Activated CD4-positive, alpha-beta memory T cell treated with anti-CD3 and anti-CD28 coated beads for 36 hours (primary cell): ENCODE measurements around the gene PDK2. TPM values are rescaled to one million over a fixed set of nuclear protein-coding genes. Genes with fewer than 3 reads are reported as not detected.

Experiments
- CTCF ChIA-PET: fragments of 350-600 bp; sonication (Branson Sonifier 250); formaldehyde crosslinking; loops from one replicate; lab custom pipeline; 2021; ENCODE audit warnings: antibody characterized with exemption, inconsistent platforms; lab: Charles Lee
- POLR2A ChIA-PET: fragments of 350-600 bp; sonication (Branson Sonifier 250); formaldehyde crosslinking; loops from one replicate; lab custom pipeline; 2021; ENCODE audit warnings: antibody characterized with exemption; lab: Charles Lee
- DNase-seq: peaks from one replicate; pipeline ENCODE4 v3.0.0-alpha.2; 2020
- H3K27ac Mint-ChIP-seq: one replicate; pipeline ENCODE4 v1.8.0; 2021; ENCODE audit warnings: mixed read lengths
- H3K27me3 Mint-ChIP-seq: one replicate; pipeline ENCODE4 v1.8.0; 2021; ENCODE audit warnings: mixed read lengths
- H3K36me3 Mint-ChIP-seq: one replicate; pipeline ENCODE4 v1.8.0; 2021; ENCODE audit warnings: mixed read lengths
- H3K4me1 Mint-ChIP-seq: one replicate; pipeline ENCODE4 v1.8.0; 2021; ENCODE audit warnings: low read depth, mixed read lengths
- H3K4me3 Mint-ChIP-seq: one replicate; pipeline ENCODE4 v1.8.0; 2021; ENCODE audit warnings: mild to moderate bottlenecking, mixed read lengths
- H3K9me3 Mint-ChIP-seq: one replicate; pipeline ENCODE4 v1.8.0; 2021; ENCODE audit warnings: mixed read lengths
- intact Hi-C: fragments of 100-400 bp; cut with micrococcal nuclease; formaldehyde crosslinking; loops from one replicate; pipeline ENCODE4 v1.15.1; 2023
- total RNA-seq, 2 experiments: library from RNA; stranded (reverse); gene quantifications; one replicate each; pipeline ENCODE4 v1.2.3, GENCODE V29; 2021

Gene PDK2
- total RNA-seq, 2 experiments from 2014 or later = 13.3 to 14.6 TPM

DNA sequence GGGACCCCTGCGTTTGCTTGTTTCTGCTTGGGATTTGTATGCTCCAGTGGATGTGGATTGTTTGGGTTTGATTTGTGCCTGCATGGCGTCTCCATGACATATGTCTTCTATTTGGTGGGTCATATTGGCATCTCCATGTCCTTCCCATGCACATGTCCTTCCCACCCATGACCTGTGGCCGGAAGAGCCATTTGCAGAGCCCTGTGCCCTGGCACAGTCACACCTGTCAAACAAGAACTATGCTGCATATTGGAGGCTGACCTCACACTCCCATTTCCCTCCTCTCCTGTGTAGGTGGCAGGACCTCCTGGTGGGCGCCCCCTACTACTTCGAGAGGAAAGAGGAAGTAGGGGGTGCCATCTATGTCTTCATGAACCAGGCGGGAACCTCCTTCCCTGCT lies 23.5 kb upstream of the PDK2 start:
- peaks cover 16% of the 10 kb centered on the region for H3K36me3 Mint-ChIP-seq
- POLR2A ChIA-PET = no interaction called here
- H3K9me3 Mint-ChIP-seq = peaks cover 8% of the 10 kb centered on the region
- CTCF ChIA-PET = interaction anchor here (2.5 kb wide), 1 partner anchor 16 kb away, joined by 7 read pairs; no protein-coding TSS in a partner anchor
- no peak for DNase-seq
- intact Hi-C loops = no loop called here
- no peaks in the 10 kb centered on the region for H3K4me1 Mint-ChIP-seq
- H3K27ac Mint-ChIP-seq = no peak overlapping the region
- H3K4me3 Mint-ChIP-seq = no peak overlapping the region
- H3K27me3 Mint-ChIP-seq = no peaks in the 10 kb centered on the region

DNA sequence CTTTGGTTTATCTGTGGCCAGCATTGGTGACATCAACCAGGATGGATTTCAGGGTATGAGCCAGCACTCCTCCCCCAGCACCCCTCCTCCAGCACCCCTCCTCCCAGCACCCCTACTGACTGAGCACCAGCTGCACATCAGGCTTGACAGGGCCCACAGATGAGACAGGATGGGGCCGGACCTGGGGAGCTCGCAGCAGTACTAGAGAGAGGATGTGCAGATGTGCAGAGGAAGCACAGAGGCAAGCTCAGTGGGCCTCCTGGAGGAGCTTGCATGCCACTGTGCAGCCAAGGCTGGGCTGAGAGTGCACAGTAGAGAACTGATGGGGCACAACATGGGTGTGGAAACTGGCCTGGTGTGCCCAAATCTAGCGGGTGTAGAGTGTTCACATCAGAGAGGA lies 23.0 kb upstream of the PDK2 start:
- Mint-ChIP-seq H3K4me1 (no peaks in the 10 kb centered on the region), H3K4me3 (no peak overlapping the region), H3K27me3 (no peaks in the 10 kb centered on the region), H3K9me3 (peaks cover 8% of the 10 kb centered on the region), H3K27ac (no peak overlapping the region), H3K36me3 (peaks cover 16% of the 10 kb centered on the region)
- CTCF ChIA-PET = interaction anchor here (1.4 to 2.5 kb wide), 2 partner anchors 15 to 22 kb away, joined by 7 read pairs; no protein-coding TSS in a partner anchor
- POLR2A ChIA-PET = no interaction called here
- no peak for DNase-seq
- intact Hi-C loops = no loop called here

DNA sequence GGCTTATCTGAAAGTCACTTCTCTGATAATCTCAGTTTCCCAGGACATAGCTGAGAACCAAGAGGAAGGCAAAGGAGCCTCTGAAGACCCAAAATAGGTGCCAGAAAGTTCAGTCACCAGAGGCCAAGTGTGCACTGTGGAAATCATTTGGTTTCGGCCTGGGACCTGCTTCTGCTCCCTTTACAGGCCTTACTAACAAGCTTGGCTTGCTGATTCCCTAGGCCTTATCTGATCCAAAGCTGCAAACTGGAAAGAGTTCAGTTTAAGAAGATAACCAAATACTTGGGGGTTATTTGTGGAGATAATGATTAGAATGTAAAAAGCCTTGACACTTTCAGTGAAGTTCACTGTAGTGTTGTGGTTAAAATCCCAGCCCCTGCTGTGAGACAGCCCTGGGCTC lies 22.2 kb upstream of the PDK2 start:
- H3K27ac Mint-ChIP-seq = no peak overlapping the region
- POLR2A ChIA-PET = interaction anchor here (1.2 kb wide), 1 partner anchor 13 kb away, joined by 3 read pairs; no protein-coding TSS in a partner anchor
- no peaks in the 10 kb centered on the region for H3K4me1 Mint-ChIP-seq
- CTCF ChIA-PET = interaction anchor here (1.4 to 2.5 kb wide), 3 partner anchors 15 to 21 kb away, joined by 5 to 7 read pairs (median 7); partner anchors contain the start of gene ITGA3
- H3K36me3 Mint-ChIP-seq = peaks cover 23% of the 10 kb centered on the region
- H3K9me3 Mint-ChIP-seq = peaks cover 8% of the 10 kb centered on the region
- H3K4me3 Mint-ChIP-seq = no peak overlapping the region
- intact Hi-C loops = no loop called here
- no peaks in the 10 kb centered on the region for H3K27me3 Mint-ChIP-seq
- DNase-seq = no peak

DNA sequence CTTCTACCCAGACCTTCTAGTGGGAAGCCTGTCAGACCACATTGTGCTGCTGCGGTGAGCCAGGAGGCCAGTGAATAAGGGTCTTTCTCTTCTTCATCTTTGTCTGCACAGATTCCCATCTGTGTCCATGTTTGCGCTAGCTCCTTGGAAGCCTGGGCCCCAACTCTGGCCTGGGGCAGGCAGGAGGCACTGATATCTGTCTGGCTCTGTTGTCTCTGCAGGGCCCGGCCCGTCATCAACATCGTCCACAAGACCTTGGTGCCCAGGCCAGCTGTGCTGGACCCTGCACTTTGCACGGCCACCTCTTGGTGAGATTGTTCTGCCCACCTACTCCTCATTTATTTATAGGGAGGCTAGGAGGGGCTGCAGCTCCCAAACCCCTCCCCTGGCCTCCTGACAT lies 20.9 kb upstream of the PDK2 start:
- CTCF ChIA-PET = interaction anchor here (0.6 to 2.5 kb wide), 5 partner anchors 13 to 507 kb away, joined by 3 to 7 read pairs (median 4); partner anchors contain the start of genes ITGA3 and PDK2

DNA sequence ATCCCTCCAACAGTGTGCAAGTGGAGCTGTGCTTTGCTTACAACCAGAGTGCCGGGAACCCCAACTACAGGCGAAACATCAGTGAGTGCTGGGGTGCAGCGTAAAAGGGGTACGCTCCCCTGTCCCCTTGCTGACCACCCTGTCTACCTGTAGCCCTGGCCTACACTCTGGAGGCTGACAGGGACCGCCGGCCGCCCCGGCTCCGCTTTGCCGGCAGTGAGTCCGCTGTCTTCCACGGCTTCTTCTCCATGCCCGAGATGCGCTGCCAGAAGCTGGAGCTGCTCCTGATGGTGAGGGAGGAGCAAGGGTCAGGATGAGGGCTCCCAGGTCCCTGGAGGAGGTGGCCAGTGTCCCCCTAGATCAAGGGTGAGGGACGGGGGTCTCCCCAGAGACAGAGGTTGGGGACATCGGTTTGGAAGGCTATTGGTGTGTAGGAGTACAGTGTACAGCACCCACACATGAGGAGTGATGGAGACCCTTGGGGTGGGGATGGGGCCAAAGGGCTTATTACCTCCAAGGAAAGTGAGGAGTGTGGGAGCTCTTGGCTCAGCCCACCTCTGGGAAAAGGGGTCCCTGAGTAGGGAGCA lies 19.6 kb upstream of the PDK2 start:
- intact Hi-C loops = no loop called here
- Mint-ChIP-seq H3K4me3 (no peak overlapping the region), H3K27ac (no peak overlapping the region), H3K36me3 (peaks cover 20% of the 10 kb centered on the region), H3K27me3 (no peaks in the 10 kb centered on the region), H3K4me1 (no peaks in the 10 kb centered on the region), H3K9me3 (peaks cover 8% of the 10 kb centered on the region)
- ChIA-PET POLR2A (no interaction called here), CTCF (interaction anchor here (0.7 to 1.0 kb wide), 2 partner anchors 11 to 12 kb away, joined by 3 to 4 read pairs; no protein-coding TSS in a partner anchor)
- DNase-seq = no peak

More for the DNA sequence above, 20.9 kb upstream of the PDK2 start:
- no peak for DNase-seq
- no peak overlapping the region for H3K4me3 Mint-ChIP-seq
- peaks cover 8% of the 10 kb centered on the region for H3K9me3 Mint-ChIP-seq
- peaks cover 20% of the 10 kb centered on the region for H3K36me3 Mint-ChIP-seq
- intact Hi-C loops = no loop called here
- H3K4me1 Mint-ChIP-seq = no peaks in the 10 kb centered on the region
- H3K27me3 Mint-ChIP-seq = no peaks in the 10 kb centered on the region
- H3K27ac Mint-ChIP-seq = no peak overlapping the region
- POLR2A ChIA-PET = interaction anchor here (1.2 kb wide), 1 partner anchor 11 kb away, joined by 3 read pairs; no protein-coding TSS in a partner anchor

DNA sequence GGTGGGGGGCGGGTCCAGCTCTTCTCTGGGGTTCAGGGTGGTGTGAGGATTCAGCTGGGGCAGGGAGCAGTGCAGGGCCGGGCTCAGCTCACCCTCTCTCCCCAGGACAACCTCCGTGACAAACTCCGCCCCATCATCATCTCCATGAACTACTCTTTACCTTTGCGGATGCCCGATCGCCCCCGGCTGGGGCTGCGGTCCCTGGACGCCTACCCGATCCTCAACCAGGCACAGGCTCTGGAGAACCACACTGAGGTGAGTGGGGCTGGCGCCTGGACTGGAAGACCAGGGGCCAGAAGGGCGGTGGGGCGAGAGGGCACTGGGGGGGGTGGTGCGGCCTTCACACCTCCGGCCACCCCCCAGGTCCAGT lies 18.9 kb upstream of the PDK2 start:
- no peak overlapping the region for H3K27ac Mint-ChIP-seq
- CTCF ChIA-PET = interaction anchor here (0.7 to 1.0 kb wide), 2 partner anchors 11 kb away, joined by 3 to 4 read pairs; no protein-coding TSS in a partner anchor
- H3K9me3 Mint-ChIP-seq = peaks cover 6% of the 10 kb centered on the region
- DNase-seq = no peak
- POLR2A ChIA-PET = no interaction called here
- peaks cover 18% of the 10 kb centered on the region for H3K36me3 Mint-ChIP-seq
- no peaks in the 10 kb centered on the region for H3K27me3 Mint-ChIP-seq
- no peak overlapping the region for H3K4me3 Mint-ChIP-seq
- intact Hi-C loops = no loop called here
- H3K4me1 Mint-ChIP-seq = no peaks in the 10 kb centered on the region

DNA sequence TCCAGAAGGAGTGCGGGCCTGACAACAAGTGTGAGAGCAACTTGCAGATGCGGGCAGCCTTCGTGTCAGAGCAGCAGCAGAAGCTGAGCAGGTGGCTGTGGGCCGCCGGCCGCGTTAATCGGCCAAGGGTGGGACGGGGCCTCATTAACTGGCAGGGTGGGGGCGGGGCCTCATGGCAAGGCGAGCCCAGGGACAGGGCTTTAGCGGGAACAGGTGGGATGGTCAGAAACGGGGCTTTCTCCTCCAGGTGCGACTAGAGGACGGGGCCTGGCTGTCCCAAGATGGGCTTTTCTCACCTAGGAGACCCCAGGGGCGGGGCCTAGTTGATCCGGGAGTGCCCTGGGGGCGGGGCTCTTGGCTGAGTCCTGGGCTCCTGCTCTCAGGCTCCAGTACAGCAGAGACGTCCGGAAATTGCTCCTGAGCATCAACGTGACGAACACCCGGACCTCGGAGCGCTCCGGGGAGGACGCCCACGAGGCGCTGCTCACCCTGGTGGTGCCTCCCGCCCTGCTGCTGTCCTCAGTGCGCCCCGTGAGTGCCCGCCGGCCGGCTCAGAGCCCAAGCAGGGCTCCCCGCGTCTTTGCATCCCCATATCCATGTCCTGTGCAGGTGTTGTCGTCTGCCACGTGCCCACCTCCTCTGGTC lies 18.4 kb upstream of the PDK2 start:
- POLR2A ChIA-PET = no interaction called here
- H3K27ac Mint-ChIP-seq = no peak overlapping the region

DNA sequence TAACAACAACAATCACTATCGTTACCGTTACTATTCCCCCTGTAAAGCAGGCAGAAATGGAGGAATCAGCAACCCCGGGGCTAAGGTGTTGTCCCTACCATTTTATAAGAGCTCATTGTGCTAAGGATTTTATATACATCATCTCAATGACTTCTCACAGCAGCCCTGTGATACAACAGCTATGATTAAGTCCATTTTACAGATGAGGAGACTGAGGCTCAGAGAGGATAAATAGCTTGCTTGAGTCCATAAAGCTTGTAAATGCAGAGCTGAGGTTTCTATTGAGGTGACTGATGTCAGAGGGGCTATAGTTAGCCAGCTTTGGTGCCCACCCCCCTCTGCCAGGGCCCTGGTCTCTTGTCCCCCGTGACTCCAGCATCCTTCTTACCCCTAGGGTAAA lies 16.7 kb upstream of the PDK2 start:
- Mint-ChIP-seq H3K36me3 (peaks cover 11% of the 10 kb centered on the region), H3K27me3 (no peaks in the 10 kb centered on the region), H3K9me3 (no peaks in the 10 kb centered on the region), H3K4me1 (no peaks in the 10 kb centered on the region), H3K4me3 (no peak overlapping the region), H3K27ac (no peak overlapping the region)
- ChIA-PET POLR2A (no interaction called here), CTCF (interaction anchor here (0.6 to 3.8 kb wide), 5 partner anchors 9 to 61 kb away, joined by 3 to 40 read pairs (median 5); partner anchors contain the start of gene PDK2)
- no peak for DNase-seq
- intact Hi-C loops = no loop called here

More for the DNA sequence above, 18.4 kb upstream of the PDK2 start:
- intact Hi-C loops = no loop called here
- Mint-ChIP-seq H3K27me3 (no peaks in the 10 kb centered on the region), H3K4me3 (no peak overlapping the region), H3K36me3 (peaks cover 13% of the 10 kb centered on the region), H3K9me3 (peaks cover under 1% of the 10 kb centered on the region), H3K4me1 (no peaks in the 10 kb centered on the region)
- no peak for DNase-seq
- CTCF ChIA-PET = interaction anchor here (0.9 to 3.8 kb wide), 4 partner anchors 11 to 80 kb away, joined by 3 to 40 read pairs (median 10); partner anchors contain the start of gene PDK2

DNA sequence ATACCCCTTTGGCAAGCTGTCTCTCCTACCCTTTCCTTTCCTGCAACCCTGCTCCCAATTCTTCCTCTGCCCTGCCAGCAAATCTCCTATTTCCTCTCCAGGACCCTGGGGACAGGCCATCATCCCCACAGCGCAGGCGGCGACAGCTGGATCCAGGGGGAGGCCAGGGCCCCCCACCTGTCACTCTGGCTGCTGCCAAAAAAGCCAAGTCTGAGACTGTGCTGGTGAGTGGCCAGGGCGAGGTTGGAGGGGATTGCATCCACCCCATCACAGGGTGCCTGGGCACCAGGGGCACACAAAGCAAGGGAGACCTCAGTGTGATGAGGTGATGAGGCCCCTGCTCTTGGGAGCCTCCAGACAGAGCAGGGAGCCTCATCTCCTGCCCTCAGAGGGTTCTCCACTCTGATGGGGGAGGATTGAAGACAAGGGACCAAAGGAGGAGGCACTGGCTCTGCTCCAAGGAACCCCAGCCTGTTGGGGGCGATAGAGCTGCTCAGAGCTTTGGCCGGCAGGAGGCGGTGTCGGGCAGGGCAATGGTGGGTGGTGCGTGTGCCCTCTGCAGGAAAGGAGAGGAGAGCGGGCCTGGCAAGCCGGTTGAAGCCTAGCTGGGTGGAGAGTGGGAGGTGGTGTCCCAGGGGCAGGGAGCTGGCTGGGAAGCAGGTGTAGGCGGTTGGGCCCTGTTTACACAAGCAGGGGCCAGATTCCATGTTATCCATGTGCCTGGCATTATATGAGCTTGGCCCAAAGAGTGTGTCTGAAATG lies 15.6 kb upstream of the PDK2 start:
- peak; percentile 56 for DNase-seq
- ChIA-PET POLR2A (no interaction called here), CTCF (interaction anchor here (0.7 to 3.8 kb wide), 10 partner anchors 8 to 69 kb away, joined by 3 to 40 read pairs (median 4); partner anchors contain the start of genes ITGA3 and PDK2)
- intact Hi-C loops = no loop called here
- Mint-ChIP-seq H3K4me1 (no peaks in the 10 kb centered on the region), H3K9me3 (no peaks in the 10 kb centered on the region), H3K36me3 (peaks cover 11% of the 10 kb centered on the region), H3K4me3 (no peak overlapping the region), H3K27ac (no peak overlapping the region), H3K27me3 (no peaks in the 10 kb centered on the region)

DNA sequence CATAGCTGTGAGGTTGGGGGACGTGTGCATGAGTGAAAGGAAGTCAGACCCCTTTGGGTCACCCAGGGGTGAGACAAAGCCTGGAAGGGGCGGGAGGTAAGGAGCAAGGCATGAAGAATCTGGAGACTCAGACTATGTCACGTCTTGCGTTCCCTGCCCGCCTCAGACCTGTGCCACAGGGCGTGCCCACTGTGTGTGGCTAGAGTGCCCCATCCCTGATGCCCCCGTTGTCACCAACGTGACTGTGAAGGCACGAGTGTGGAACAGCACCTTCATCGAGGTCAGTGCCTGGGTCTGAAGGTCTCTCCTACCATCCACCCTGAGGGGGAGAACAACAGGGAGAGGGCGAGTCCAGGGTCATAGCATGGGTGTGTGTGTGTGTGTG lies 15.1 kb upstream of the PDK2 start:
- no peak overlapping the region for H3K27ac Mint-ChIP-seq

DNA sequence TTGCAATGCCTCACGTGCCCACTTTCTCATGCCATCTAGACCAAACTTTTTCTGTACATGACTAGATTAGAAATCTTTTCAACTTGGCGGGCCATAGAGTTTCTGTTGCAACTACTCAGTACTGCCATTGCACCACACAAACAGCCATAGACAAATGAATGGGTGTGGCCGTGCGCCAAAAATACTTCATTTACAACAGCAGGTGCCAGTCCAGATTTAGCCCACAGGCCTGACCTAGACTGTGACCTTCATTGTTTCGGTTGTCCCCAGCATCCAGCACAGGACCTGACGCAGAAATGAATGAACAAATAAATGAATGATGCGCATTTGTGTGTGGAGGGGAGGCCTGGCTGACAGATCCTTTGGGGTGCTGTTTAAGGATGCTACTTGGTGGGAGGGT lies 14.3 kb upstream of the PDK2 start:
- POLR2A ChIA-PET = no interaction called here
- no peaks in the 10 kb centered on the region for H3K27me3 Mint-ChIP-seq
- DNase-seq = no peak
- no peaks in the 10 kb centered on the region for H3K4me1 Mint-ChIP-seq
- no peaks in the 10 kb centered on the region for H3K9me3 Mint-ChIP-seq
- no peak overlapping the region for H3K4me3 Mint-ChIP-seq
- intact Hi-C loops = no loop called here
- CTCF ChIA-PET = interaction anchor here (1.3 to 1.9 kb wide), 3 partner anchors 13 to 71 kb away, joined by 4 to 14 read pairs (median 5); no protein-coding TSS in a partner anchor
- no peak overlapping the region for H3K27ac Mint-ChIP-seq
- H3K36me3 Mint-ChIP-seq = peaks cover 9% of the 10 kb centered on the region

More for the DNA sequence above, 15.1 kb upstream of the PDK2 start:
- Mint-ChIP-seq H3K27me3 (no peaks in the 10 kb centered on the region), H3K4me3 (no peak overlapping the region), H3K9me3 (no peaks in the 10 kb centered on the region), H3K36me3 (peaks cover 9% of the 10 kb centered on the region), H3K4me1 (no peaks in the 10 kb centered on the region)
- CTCF ChIA-PET = interaction anchor here (0.7 to 3.8 kb wide), 7 partner anchors 13 to 70 kb away, joined by 3 to 40 read pairs (median 4); partner anchors contain the start of genes ITGA3 and PDK2
- POLR2A ChIA-PET = no interaction called here
- DNase-seq = no peak
- intact Hi-C loops = no loop called here
